HG03103 (cell line): Measurements from ENCODE around the gene DUT.

Source experiments
- ATAC-seq: cut with Tn5 transposase; IDR thresholded peaks from one replicate; pipeline ENCODE4 v1.9.1; 2021; ENCODE audit warnings: low read depth; ENCODE audit not compliant: unreplicated experiment

Gene DUT

DNA sequence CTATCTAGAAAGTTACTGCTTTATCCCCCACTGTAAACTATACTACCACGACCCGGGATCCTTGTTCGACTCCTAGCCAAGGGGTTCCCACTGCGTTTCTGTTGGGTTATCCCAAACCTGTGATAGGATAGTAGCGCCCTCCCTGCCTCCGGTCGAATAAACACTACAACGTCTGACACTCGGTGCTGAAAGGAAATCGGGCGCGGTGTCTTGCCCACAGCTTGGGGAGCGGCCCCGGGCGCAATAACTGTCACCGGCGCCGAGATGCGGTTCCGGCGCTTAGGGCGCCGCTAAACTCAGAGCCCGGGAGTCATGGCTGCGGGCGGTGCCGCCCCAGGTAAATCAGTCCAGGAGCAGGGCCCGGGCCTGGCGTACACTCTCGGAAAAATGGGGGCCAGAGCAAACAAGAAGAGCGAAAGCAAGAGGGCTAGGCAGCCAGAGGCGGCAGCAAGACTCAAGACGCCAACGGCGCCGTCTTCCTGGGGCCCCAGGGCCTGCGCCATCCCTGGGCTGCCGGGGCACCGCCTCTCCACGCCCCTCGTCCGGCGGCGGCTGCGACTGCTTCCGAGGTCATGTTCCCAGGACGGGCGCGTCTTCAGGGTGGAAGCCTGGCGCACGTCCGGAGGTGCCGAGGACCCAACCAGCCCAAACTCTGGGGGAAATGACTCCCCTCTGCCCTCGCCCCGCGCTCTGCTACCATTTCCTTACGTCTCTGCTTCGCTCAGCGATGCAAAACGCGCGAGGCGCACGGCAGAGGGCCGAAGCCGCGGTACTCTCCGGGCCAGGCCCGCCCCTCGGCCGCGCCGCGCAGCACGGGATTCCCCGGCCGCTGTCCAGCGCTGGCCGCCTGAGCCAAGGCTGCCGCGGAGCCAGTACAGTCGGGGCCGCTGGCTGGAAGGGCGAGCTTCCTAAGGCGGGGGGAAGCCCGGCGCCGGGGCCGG, at the start of gene DUT:
TSS of gene DUT (plus strand) at position 575 of the 941 bp plus-strand sequence. CDS start at position 662, 87 bp downstream.
- peak; percentile 70 for ATAC-seq

DNA sequence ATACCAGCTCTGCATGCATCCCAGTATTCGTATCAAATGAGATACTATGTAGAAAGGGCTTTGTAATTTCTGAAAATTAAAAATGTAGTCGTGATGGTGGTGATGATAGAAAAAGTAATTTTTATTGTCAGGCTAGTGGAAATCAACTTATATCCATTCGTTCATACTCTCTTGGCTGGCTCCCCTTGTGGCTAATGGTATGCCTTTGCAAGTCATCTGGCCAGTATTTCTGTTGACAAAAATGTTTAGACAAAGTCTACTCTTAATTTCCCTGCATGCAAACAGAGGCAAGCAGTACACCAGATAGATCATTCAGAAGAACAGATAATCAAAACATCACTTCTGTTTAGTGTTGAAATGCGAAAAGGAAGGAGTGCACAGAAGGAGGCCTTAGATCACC, 49.6 kb upstream of the DUT start:
- no peak for ATAC-seq

DNA sequence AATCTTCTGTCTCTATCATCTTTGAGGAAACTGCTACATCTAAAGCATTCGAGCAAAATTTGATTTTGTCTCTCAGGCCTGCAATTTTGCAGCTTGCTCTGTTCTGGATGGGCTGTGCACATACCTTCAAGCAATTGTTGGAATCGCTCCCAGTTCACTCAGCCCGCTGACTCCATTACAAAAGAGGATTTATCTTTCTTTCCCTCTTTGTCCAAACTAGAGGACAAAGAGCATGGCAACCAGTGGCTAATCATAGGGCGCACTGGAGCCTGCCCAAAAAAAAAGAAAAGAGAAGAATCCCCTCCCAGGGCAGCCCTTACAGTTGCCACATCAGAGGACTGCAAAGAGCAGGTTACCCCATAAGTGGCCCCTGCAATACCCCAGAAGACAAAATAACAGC, 49.0 kb upstream of the DUT start:
- ATAC-seq, result no peak

GRCh38 chr15:48283396-48284145, 47.7 kb upstream of the DUT start:
- ATAC-seq, result no peak

GRCh38 chr15:48285329-48286214, 45.7 kb upstream of the DUT start:
- ATAC-seq, result peak; percentile 84

DNA sequence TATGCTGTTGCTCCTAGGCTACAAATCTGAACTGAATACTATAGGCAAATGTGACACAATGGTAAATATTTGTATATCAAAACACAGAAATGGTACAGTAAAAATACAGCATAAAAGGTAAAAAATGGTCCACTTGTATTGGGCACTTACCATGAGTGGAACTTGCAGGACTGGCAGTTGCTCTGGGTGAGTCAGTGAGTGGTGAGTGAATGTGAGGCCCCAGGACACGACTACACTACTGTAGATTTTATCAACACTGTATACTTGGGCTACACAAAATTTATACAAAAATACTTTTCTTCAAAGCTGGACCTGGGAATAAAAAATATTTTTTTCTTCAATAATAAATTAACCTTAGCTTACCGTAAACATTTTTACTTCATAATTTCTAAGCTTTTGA, 41.6 kb upstream of the DUT start:
- no peak for ATAC-seq

DNA sequence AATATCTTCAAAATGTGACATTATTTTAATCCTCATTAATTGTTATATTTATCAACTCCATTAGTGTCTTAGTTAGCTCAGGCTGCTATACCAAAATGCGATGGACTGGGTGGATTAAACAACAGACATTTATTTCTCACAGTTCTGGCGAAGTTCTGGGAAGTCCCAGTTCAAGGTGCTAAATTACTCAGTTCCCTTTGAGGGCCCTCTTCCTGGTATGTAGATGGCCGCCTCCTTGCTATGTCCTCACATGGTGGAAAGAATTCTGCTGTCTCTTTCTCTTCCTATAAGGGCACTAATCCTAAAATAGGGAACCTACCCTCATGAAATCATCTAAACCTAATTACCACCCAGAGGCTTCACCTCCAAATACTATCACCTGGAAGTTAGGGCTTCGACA, 38.8 kb upstream of the DUT start:
- no peak for ATAC-seq

DNA sequence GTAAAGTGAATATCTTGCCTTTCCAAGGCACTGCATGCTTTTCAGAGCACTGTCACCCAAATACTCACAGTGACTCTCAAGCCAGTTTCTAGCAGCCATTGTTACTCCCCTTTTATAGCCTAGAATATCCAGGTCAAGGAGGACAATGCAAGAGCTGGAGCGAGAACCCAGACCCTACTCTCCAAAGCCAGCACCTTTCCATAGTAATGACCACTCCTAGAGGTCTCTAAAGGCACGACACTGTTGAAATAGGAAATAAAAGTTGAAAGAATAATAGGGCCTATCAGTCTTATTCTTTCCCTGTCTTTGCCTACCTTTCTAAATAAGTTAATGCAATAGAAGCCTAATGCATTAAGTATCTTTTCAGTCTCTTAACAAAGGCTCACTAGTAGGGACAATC, 33.6 kb upstream of the DUT start:
- ATAC-seq, result no peak

DNA sequence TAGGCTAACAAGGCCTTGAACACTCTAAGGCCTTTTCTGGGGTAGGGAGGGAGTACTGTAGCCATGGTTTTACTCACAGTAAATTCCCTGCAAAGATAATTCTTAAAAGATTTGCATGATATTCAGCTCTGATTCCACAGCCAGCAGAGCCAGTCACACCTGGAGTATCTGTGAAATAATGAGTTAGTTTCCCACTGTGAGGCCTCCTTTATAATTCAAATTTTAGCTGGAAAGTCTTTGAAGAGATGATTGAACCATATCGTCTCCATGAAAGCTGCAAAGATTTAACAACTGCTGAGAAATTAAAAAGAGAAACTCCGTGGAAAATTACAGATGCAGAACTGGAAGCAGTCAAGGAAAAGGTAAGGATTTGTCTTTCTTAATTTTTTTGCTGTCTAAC, 32.3 kb upstream of the DUT start:
- ATAC-seq, result no peak

- no peak for ATAC-seq
These were observed 31.2 kb upstream of the DUT start for GRCh38 chr15:48300038-48300437.

DNA sequence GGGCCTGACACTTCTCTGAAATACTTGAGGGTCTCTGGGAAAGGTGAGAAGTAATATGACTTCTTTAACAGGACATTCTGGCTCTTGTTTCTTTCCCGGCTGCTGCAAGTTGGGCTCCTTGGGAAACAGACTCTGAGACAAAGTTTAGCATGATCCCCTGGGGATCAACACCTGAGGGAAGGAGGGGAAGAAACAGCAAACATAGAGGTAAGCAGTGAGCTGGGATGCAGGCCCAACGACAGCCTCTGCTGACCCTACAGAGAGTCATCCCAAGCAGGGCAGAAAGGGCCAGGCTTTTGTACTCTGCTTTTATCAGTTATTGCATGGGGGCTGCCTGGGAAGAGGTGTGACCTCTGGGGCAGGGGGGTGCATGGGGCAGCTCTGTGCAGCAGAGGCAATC, 26.8 kb upstream of the DUT start:
- ATAC-seq, result no peak

- no peak for ATAC-seq
These were observed 24.6 kb upstream of the DUT start for GRCh38 chr15:48306639-48307038.

GRCh38 chr15:48307586-48307985, 23.6 kb upstream of the DUT start:
- no peak for ATAC-seq

DNA sequence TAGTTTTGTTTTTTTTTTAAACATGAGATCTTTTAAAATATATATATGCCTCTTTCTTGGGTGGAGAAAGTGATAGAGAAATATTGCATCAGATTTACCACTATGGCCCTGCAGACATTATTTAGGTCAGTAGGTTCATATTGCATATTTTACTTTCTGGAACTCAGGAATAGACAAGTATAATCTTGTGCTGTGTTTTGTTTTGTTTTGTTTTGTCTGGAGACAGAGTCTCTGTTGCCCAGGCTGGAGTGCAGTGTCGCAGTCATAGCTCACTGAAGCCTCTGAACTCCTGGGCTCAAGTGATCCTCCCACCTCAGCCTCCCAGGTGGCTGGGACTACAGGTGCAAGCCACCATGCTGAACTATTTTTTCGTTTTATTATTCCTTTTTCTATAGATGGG, 21.5 kb upstream of the DUT start:
- ATAC-seq, result no peak

GRCh38 chr15:48313216-48313615, 18.0 kb upstream of the DUT start:
- no peak for ATAC-seq

GRCh38 chr15:48315041-48315440, 16.2 kb upstream of the DUT start:
- no peak for ATAC-seq

DNA sequence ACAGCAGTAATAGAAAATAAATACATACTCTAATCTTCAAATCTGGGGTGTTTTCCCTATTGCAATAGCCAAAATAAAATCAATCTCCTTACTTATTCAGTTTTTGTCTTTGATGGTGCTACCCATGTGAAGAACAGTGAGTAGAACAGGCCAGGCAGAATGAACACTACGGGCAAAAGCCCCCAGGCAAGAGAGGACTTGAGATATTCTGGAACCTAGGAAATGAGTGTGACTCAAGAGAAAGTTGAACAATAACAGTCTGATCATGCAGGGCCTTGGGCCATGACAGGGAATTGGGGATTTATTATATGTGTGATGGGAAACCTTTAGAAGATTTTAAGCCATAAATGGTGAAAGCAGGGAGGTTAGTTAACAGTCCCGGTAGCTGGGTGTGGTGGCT, 14.0 kb upstream of the DUT start:
- no peak for ATAC-seq

GRCh38 chr15:48318131-48318530, 13.1 kb upstream of the DUT start:
- ATAC-seq, result no peak

DNA sequence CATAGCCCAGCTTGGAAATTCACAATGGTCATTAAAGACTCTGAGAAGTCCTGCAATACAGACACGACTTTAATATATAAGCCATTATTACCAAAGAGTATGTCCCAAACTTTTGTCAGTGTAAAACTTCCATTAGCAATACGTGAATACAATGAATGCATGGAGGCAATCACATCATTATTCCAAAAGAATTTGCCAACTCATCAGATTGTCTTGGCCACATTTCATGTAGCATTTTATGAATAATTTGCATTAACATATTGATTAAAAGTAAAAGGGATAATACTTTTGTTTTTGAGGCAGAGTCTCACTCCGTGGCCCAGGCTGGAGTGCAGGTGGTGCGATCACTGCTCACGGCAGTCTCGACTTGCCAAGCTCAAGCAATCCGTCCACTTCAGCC, 7.9 kb upstream of the DUT start:
- no peak for ATAC-seq

DNA sequence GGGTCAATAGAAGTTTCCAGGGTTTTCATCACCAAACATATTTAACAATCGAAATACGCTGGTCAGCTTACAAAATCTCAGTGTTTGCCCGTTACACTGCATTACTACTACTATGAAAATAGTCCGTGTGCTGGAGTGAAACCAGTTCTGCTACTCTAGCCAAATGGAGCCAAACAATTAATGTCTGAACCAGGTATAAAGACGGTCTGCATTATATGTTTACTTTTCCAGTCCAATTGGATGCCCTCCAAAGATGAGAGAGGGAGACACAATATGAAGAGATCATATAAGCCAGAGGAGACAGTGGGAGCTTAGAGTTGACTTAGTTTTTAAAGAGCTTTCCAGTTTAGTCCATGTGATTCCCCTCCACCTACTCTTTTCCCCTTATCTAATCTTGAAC, 6.3 kb upstream of the DUT start:
- no peak for ATAC-seq

- peak; percentile 59 for ATAC-seq
These were observed 5.8 kb upstream of the DUT start for GRCh38 chr15:48325400-48325799.
